Cardiac fibroblast (primary cell): Measurements from ENCODE around the gene CHRNA4.

Experiments used
- DNase-seq, 2 donors: peaks; one replicate each; pipeline versions ENCODE4 v3.0.0 to v3.0.0-alpha.2; 2010; ENCODE audit warnings: low read depth in 2 of 2
- H3K4me3 ChIP-seq, 2 donors: replicated peaks in 1 of 2; 1 replicate in 1 of 2; 2 replicates in 1 of 2; pipeline ENCODE4 v1.5.1; 2011; ENCODE audit warnings: low read depth in 2 of 2, low read length in 2 of 2, mild to moderate bottlenecking in 2 of 2, moderate library complexity in 1 of 2
- CTCF ChIP-seq: IDR thresholded peaks from one replicate; pipeline ENCODE4 v1.5.1; 2011; ENCODE audit warnings: low read depth, mild to moderate bottlenecking, low read length, inconsistent platforms

CHRNA4 gene

GRCh38 chr20:63363013-63363957 lies 2.1 kb upstream of the CHRNA4 start:
- H3K4me3 ChIP-seq = no peak overlapping the region
- TF ChIP-seq CTCF = no peak
- DNase-seq = no peak

- H3K4me3 ChIP-seq = no peak overlapping the region
- DNase-seq = no peak
- TF ChIP-seq CTCF = no peak
Observed at GRCh38 chr20:63362436-63363009, 1.4 kb upstream of the CHRNA4 start.

DNA sequence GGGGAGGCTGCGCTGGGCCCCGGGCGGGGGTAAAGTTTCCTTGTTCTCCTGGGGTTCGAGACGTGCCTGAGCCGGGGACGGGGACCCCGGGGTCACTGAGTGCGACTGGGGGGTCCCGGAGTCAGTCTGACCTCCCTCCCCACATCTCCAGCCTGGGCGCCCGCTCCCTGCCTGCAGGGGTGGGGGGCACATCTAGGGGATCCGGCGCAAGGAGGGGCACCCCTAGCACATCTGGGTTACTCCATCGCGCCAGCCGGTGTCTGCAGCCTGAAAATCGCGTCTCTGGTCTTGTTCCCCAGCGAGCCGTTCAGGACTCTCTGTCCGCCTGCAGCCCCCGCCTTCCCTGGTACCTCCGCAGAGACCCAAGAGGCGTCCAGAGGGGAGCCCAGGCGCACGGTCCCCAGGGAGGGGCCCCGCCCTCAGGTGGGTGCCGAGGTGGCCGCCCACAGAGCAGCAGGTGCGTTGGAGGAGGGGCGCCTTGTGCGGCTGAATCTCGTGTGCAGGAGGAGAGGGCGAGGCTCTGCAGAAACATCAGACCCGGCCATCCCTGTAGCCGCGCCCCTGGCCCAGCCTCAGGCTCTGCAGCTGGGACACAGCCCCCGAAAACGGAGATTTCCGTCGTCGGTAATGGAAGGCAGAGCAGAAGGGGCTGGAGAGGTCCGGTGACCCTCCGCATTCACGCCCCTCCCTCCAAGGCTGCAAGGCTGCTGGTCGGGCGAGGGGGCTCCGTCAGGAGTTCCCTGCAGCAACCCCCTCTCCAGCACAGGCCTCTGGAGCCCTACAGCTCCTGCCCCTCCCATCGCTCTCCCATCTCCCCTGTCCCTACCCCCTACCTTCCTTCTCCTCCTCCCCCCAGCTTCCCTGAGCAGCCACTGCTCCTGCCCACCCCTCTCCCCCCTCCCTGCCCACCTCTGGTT lies 628 bp upstream of the CHRNA4 start:
- DNase-seq = no peak
- no peak for TF ChIP-seq CTCF
- H3K4me3 ChIP-seq = no peak overlapping the region

DNA sequence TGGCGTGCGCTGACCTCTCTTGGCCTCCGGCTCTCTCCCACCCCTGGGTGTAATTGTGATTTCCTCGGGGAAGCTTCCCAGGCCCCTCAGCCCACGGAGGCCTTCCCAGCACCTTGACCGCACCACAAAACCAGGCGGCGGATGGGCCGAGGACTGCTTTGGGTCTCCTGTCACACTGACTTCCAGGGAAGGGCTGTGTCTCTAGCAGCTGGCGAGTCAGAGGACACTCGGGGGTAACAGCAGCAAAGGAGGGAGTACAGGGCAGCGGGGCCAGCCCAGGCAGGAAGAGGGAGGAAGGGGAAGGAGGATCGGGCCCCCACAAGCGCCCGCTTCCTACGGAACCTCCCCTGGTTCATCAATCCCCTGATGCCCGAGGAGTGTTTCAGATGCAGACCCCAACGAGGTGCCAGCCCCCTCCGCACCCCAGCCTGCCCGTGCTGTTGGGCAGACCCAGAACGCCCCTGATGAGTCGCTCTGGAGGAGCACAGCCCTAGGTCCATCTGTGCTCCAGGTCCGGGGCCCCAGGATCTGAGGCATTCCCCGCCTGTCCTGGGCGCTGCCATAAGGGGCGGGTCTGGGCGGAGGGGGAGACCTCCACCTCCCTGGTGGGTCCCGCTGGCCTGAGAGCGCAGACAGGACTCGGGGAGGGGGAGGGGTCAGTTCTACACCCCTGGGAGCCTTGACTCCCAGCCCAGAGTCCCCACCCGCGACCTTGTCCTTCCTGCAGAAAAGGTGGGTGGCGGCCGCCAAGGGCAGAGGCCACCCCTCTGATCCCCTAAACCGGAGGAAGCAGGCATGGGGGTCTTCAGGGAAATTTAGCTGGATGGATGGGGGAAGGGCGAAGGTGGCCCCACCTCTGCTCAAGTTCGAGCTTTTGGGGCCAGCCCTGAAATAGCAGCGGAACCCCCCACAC lies 956 bp downstream of the CHRNA4 start:
- no peak for DNase-seq
- no peak overlapping the region for H3K4me3 ChIP-seq
- TF ChIP-seq CTCF = no peak

GRCh38 chr20:63359164-63359934 lies 1.8 kb downstream of the CHRNA4 start:
- DNase-seq = no peak
- TF ChIP-seq CTCF = no peak
- H3K4me3 ChIP-seq = no peak overlapping the region
